Aorta (tissue), 5 donors: ENCODE measurements around the gene COL25A1. TPM values are rescaled to one million over a fixed set of nuclear protein-coding genes. Genes with fewer than 3 reads are reported as not detected.

Experiments used
- ATAC-seq: fragments of 200-7000 bp; cut with Tn5 transposase; one replicate; pipeline ENCODE4 v1.9.1; 2022; ENCODE audit warnings: moderate library complexity; ENCODE audit not compliant: low FRiP score
- DNase-seq, 2 donors: peaks; one replicate each; pipeline ENCODE4 v3.0.0-alpha.2; 2020
- H3K27ac ChIP-seq, 2 donors: one replicate each; pipeline ENCODE4 v1.5.1; 2013; ENCODE audit warnings: low read length in 2 of 2, mild to moderate bottlenecking in 2 of 2, moderate library complexity in 2 of 2, control low read depth in 1 of 2, inconsistent platforms in 1 of 2, low read depth in 1 of 2
- H3K27me3 ChIP-seq, 2 donors: one replicate each; pipeline ENCODE4 v1.6.1; 2013; ENCODE audit warnings: control low read depth in 1 of 2, low read length in 1 of 2, mild to moderate bottlenecking in 1 of 2, moderate library complexity in 1 of 2; ENCODE audit not compliant: insufficient read depth in 2 of 2, control insufficient read depth in 1 of 2
- H3K36me3 ChIP-seq, 2 donors: one replicate each; pipeline ENCODE4 v1.6.1; 2013; ENCODE audit warnings: control low read depth in 1 of 2, low read length in 1 of 2, mild to moderate bottlenecking in 1 of 2; ENCODE audit not compliant: insufficient read depth in 2 of 2, control insufficient read depth in 1 of 2
- H3K4me1 ChIP-seq, 2 donors: one replicate each; pipeline ENCODE4 v1.6.1; 2013; ENCODE audit warnings: low read length in 2 of 2, control low read depth in 1 of 2, mild to moderate bottlenecking in 1 of 2, moderate library complexity in 1 of 2; ENCODE audit not compliant: insufficient read depth in 2 of 2, control insufficient read depth in 1 of 2
- H3K4me3 ChIP-seq, 2 donors: one replicate each; pipeline ENCODE4 v1.5.1; 2013; ENCODE audit warnings: low read length in 2 of 2, control low read depth in 1 of 2, mild to moderate bottlenecking in 1 of 2
- H3K9me3 ChIP-seq: one replicate; pipeline ENCODE4 v1.6.1; 2013; ENCODE audit warnings: mild to moderate bottlenecking, low read length; ENCODE audit not compliant: control insufficient read depth
- WGBS, 2 donors: extraction: QIAGEN DNeasy Blood & Tissue Kit; methylation state at CpG; one replicate each; pipeline ENCODE4 v1.1.7; 2013; 5-methylcytosine and 5-hydroxymethylcytosine counted together
- intact Hi-C, 2 donors: fragments of 100-400 bp; cut with DNase I; formaldehyde crosslinking; loops; one replicate each; pipeline versions ENCODE4 v1.14.2 to v1.15.0; 2022
- long read RNA-seq, 2 donors: library from polyadenylated mRNA; unstranded; transcript quantifications; one replicate each; pipeline ENCODE4 v2.0.0, GENCODE V29; 2020 to 2021
- polyA plus RNA-seq, 2 donors: library from polyadenylated mRNA; stranded (reverse); fragments of 200-250 nt; gene quantifications; one replicate each; pipeline ENCODE4 v1.2.3, GENCODE V29; 2013
- total RNA-seq, 2 donors: library from RNA; stranded (reverse); fragmentation: NEBNext Ultra II Directional; extraction: Animal tissue kit (Norgen Biotek cat#: 25700); gene quantifications; one replicate each; pipeline ENCODE4 v1.2.1, GENCODE V29; 2021
- donor health status: healthy with polysubstance abuse.
- donor health status: Bipolar disorder and iron deficiency.
- donor health status: DM: no; HTN: no; CAD: no.
- donor health status: DM: no; HTN: no; CAD: no.
- donor health status: DM: yes; HTN: yes; CAD: no.

Gene COL25A1
- total RNA-seq (1 to 10 TPM; 2.2 to 8.1 TPM), polyA plus RNA-seq (under 1 TPM; 0.08 to 0.38 TPM)
- long read RNA-seq, donor 1, partial matches to known transcripts: 0 of 1 reads
- long read RNA-seq, donor 1, other reads (novel, unspliced or antisense): 1 of 1 reads
- long read RNA-seq, donor 2, partial matches to known transcripts: 1 of 6 reads
- long read RNA-seq, donor 2, other reads (novel, unspliced or antisense): 5 of 6 reads

DNA sequence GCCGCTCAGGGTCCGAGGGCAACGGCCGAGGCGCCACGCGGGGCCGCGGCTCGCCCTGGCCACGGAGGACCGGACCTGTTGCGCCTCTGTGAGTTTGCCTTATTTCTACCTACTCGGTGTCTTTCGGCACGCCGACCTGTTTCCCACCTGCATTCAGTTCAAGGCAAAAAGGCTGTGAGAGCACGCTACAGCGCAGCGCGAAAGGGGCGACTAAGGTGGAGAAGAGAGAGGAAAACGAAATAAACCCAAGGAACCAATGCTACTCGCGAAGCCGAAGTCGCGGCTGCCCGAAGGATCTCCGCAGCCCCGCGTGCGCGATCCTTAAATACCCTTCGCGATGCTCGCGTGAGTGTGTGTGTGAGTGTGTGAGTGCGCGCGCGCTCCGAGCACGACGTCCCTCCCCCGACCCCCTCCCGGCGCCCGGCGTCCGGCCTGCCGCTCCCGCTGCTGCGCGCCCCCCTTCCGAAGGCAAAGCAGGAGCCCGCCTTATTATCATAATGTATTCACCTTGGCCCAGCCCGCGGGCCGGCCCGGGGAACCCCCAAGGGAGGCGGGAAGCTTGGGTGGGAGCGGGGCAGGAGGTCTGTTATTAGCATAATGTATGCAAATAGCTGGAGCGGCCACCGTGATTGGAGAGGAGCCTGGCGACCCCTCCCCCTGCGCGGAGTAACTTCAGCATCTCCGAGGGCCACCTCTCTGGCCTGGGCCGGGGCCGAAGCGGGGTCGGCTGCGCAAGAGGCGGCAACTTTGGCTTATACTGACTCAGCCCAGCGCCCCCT, at the start of gene COL25A1:
COL25A1 (minus strand) TSS at position 298 of the 779 bp plus-strand sequence.
- ATAC-seq: peak; percentile 69
- intact Hi-C loops: loop anchor here in 1 of 2 donors (10.0 kb wide), 1 partner anchor 468 kb away; no protein-coding TSS in a partner anchor
- peak; percentile 52 to 85 for DNase-seq
- H3K4me1 ChIP-seq: no peaks in the 10 kb centered on the region
- H3K27me3 ChIP-seq: no peaks in the 10 kb centered on the region
- H3K4me3 ChIP-seq: peak within 1 kb of the TSS; percentile 7 to 42
- no peaks in the 10 kb centered on the region for H3K9me3 ChIP-seq
- WGBS, 2 donors: 0 to 1% methylated on average over 59 to 76 of the region's 76 CpGs
- H3K27ac ChIP-seq: no peak within 1 kb of the TSS
- no peaks in the 10 kb centered on the region for H3K36me3 ChIP-seq

GRCh38 chr4:109350121-109350520, 47.7 kb upstream of the COL25A1 start:
- 96 to 100% methylated on average over 1 of the region's 1 CpG for WGBS, 2 donors
- intact Hi-C loops: no loop called here
- Histone ChIP-seq H3K27me3 (no peaks in the 10 kb centered on the region), H3K9me3 (no peaks in the 10 kb centered on the region), H3K36me3 (no peaks in the 10 kb centered on the region), H3K4me1 (no peaks in the 10 kb centered on the region), H3K4me3 (no peak overlapping the region), H3K27ac (no peak overlapping the region)
- no peak for DNase-seq
- no peak for ATAC-seq

DNA sequence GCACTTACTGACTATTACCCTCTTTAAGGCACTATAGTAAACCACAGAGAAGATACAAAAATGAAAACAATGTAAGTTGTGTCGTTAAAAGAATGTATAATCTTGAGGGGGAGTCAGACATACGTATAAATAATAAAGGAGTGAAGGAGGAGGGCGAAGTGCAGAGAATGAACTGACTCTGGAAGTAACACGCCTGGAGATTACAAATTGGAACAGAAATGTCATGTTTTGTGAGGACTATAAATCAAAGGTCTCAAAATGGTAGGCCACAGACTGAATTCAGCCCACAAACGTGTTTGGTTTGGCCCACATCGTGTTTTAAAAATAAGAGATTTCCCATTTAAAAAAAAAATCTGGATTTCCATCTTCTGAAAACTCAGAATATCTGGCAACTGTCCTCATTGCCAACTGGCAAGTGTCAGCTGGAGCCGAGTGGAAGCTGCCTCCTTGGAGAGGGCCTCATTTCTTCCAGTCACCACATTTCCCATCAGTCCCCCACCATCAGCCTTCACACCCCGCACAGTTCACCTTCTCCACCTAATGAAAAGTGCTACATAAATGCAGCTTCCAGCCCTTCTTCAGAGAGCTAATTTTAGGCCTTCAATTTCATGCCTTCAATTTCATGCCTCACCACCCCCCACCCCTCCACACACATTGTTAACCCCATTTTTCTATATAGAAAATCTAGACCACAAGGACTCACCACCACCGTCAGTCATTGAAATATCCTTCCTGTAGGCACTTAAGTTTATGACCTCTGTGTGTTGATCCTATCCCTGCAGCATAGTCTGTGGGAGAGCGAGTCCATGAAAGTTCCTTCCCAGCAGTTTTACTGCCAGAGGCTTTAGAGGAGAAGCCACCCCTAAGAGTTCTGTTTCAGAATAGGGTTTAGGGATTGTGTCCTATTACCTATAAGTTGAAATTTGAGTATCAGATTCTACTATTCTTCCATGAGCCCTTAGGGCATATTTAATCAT, 32.0 kb upstream of the COL25A1 start:
- intact Hi-C loops: no loop called here
- no peaks in the 10 kb centered on the region for H3K36me3 ChIP-seq
- no peak overlapping the region for H3K27ac ChIP-seq
- no peak overlapping the region for H3K4me3 ChIP-seq
- DNase-seq (no peak), ATAC-seq (peak; percentile 38)
- WGBS, 2 donors: 19 to 23% methylated on average over 10 of the region's 10 CpGs
- H3K9me3 ChIP-seq: no peaks in the 10 kb centered on the region
- H3K4me1 ChIP-seq: peaks cover 3 to 4% of the 10 kb centered on the region in 2 donors
- H3K27me3 ChIP-seq: no peaks in the 10 kb centered on the region

- Histone ChIP-seq H3K4me1 (peaks cover 3 to 4% of the 10 kb centered on the region in 2 donors), H3K4me3 (no peak overlapping the region), H3K36me3 (no peaks in the 10 kb centered on the region), H3K27me3 (no peaks in the 10 kb centered on the region), H3K9me3 (no peaks in the 10 kb centered on the region), H3K27ac (no peak overlapping the region)
- 91 to 97% methylated on average over 2 of the region's 2 CpGs for WGBS, 2 donors
- ATAC-seq: no peak
- no peak for DNase-seq
- intact Hi-C loops: no loop called here
Observed at GRCh38 chr4:109332926-109333464, 30.5 kb upstream of the COL25A1 start.

- Histone ChIP-seq H3K27ac (no peak overlapping the region), H3K9me3 (peaks cover 2% of the 10 kb centered on the region), H3K4me1 (no peaks in the 10 kb centered on the region), H3K27me3 (no peaks in the 10 kb centered on the region), H3K36me3 (no peaks in the 10 kb centered on the region), H3K4me3 (no peak overlapping the region)
- no peak for DNase-seq
- ATAC-seq: no peak
- WGBS, 2 donors: 96 to 97% methylated on average over 2 of the region's 2 CpGs
- intact Hi-C loops: no loop called here
Observed at GRCh38 chr4:109327641-109328040, 25.2 kb upstream of the COL25A1 start.

DNA sequence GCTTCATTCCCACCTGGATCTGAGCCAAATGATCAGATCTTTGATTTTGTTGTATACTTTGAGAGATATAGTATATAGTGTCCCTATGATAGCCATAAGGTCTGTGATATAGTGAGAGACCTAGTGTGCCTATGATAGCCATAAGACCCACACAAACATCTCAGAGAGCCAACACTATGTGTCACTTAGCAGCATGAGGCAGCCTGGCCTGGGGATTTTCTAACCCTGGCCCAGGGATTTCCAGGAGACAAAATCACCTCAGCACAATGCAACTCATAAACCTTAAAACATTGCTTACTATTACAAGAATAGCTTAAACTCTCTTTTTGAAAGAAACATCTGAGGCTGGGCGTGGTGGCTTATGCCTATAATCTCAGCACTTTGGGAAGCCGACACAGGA, 23.2 kb upstream of the COL25A1 start:
- no peaks in the 10 kb centered on the region for H3K36me3 ChIP-seq
- no peak overlapping the region for H3K27ac ChIP-seq
- peaks cover 2% of the 10 kb centered on the region for H3K9me3 ChIP-seq
- DNase-seq (no peak), ATAC-seq (peak; percentile 38)
- intact Hi-C loops: no loop called here
- no peaks in the 10 kb centered on the region for H3K27me3 ChIP-seq
- H3K4me3 ChIP-seq: no peak overlapping the region
- no peaks in the 10 kb centered on the region for H3K4me1 ChIP-seq
- 94 to 98% methylated on average over 2 of the region's 2 CpGs for WGBS, 2 donors

DNA sequence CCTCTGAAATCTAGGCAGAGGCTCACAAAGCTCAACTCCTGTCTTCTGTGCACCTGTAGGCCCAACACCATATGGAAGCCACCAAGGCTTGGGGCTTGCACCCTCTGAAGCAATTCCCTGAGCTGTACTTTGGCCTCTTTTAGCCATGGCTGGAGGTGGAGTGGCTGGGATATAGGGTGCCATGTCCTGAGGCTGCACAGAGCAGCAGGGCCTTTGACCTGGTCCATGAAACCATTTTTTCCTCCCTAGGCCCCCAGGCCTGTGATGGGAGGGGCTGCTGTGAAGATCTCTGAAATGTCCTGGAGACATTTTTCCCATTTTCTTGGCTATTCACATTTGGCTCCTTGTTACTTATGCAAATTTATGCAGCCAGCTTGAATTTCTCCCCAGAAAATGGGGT, 20.9 kb upstream of the COL25A1 start:
- Histone ChIP-seq H3K9me3 (peaks cover 2% of the 10 kb centered on the region), H3K4me3 (no peak overlapping the region), H3K36me3 (no peaks in the 10 kb centered on the region), H3K27ac (no peak overlapping the region), H3K27me3 (peaks cover 0 to 2% of the 10 kb centered on the region in 2 donors), H3K4me1 (no peaks in the 10 kb centered on the region)
- ATAC-seq (no peak), DNase-seq (no peak)
- intact Hi-C loops: no loop called here

- H3K4me1 ChIP-seq: no peaks in the 10 kb centered on the region
- WGBS, 2 donors: 97% methylated on average over 1 of the region's 1 CpG
- H3K27me3 ChIP-seq: peaks cover 0 to 2% of the 10 kb centered on the region in 2 donors
- no peaks in the 10 kb centered on the region for H3K36me3 ChIP-seq
- peaks cover 2% of the 10 kb centered on the region for H3K9me3 ChIP-seq
- ATAC-seq (no peak), DNase-seq (no peak)
- H3K4me3 ChIP-seq: no peak overlapping the region
- no peak overlapping the region for H3K27ac ChIP-seq
- intact Hi-C loops: no loop called here
Observed at GRCh38 chr4:109321232-109321631, 18.8 kb upstream of the COL25A1 start.
